Stomach (tissue), 4 donors: ENCODE results near the gene SPRING1.

Experiments used
- CTCF ChIP-seq, 7 experiments: fragments of 450-650 bp in 4 of 7; fragments of 200-600 bp in 3 of 7; sonication (generic) in 3 of 7; IDR thresholded peaks; one replicate each; pipeline ENCODE4 v1.5.1; 2016 to 2019; ENCODE audit warnings: antibody characterized with exemption in 7 of 7, control low read depth in 2 of 7, mild to moderate bottlenecking in 1 of 7
- EP300 ChIP-seq: sonication (generic); formaldehyde crosslinking; IDR thresholded peaks from one replicate; pipeline ENCODE4 v1.6.1; 2017; ENCODE audit warnings: antibody characterized with exemption
- POLR2A ChIP-seq, 4 donors: fragments of 450-650 bp; IDR thresholded peaks; one replicate each; pipeline ENCODE4 v1.6.1; 2016; ENCODE audit warnings: antibody characterized with exemption in 4 of 4, control low read depth in 2 of 4, mild to moderate bottlenecking in 1 of 4, moderate library complexity in 1 of 4
- POLR2AphosphoS5 ChIP-seq, 3 donors: sonication (generic); formaldehyde crosslinking; IDR thresholded peaks; one replicate each; pipeline ENCODE4 v1.6.1; 2016; ENCODE audit warnings: antibody characterized with exemption in 3 of 3

- TF ChIP-seq POLR2A (IDR thresholded peaks at IDR 0.05) = no peak
- no peak for TF ChIP-seq EP300
- no peak for TF ChIP-seq POLR2AphosphoS5 (IDR thresholded peaks at IDR 0.05)
- TF ChIP-seq CTCF (IDR thresholded peaks at IDR 0.05) = no peak
Observed at GRCh38 chr12:116692605-116693004, 45.3 kb downstream of the SPRING1 start.
